GM23338 (cell line): ENCODE data around the gene DTNA. TPM values are rescaled to one million over a fixed set of nuclear protein-coding genes. Genes with fewer than 3 reads are reported as not detected.

Experiments used
- ATAC-seq: fragments of 200-7000 bp; cut with Tn5 transposase; 3 replicates; pipeline ENCODE4 v1.9.1; 2020
- DNase-seq: peaks from one replicate; pipeline ENCODE4 v3.0.0-alpha.2; 2015; ENCODE audit warnings: low spot score
- H2AFZ ChIP-seq: fragments of 200-600 bp; sonication (generic); 2 replicates; pipeline ENCODE4 v1.8.0; 2016; ENCODE audit warnings: antibody characterized with exemption, mild to moderate bottlenecking, moderate library complexity
- H3F3A ChIP-seq: fragments of 200-600 bp; sonication (generic); replicated peaks from 2 replicates; pipeline ENCODE4 v1.8.0; 2017; ENCODE audit warnings: antibody characterized with exemption, mixed run types, low read depth
- H3K27ac ChIP-seq: fragments of 200-600 bp; sonication (generic); 2 replicates; pipeline ENCODE4 v1.6.1; 2016; ENCODE audit warnings: low read depth
- H3K27me3 ChIP-seq: fragments of 200-600 bp; sonication (generic); 2 replicates; pipeline ENCODE4 v1.8.0; 2016; ENCODE audit warnings: mild to moderate bottlenecking, mixed run types, moderate library complexity; ENCODE audit not compliant: insufficient read depth
- H3K36me3 ChIP-seq: fragments of 200-600 bp; sonication (generic); 2 replicates; pipeline ENCODE4 v1.8.0; 2016; ENCODE audit warnings: mild to moderate bottlenecking; ENCODE audit not compliant: insufficient read depth
- H3K4me1 ChIP-seq: fragments of 200-600 bp; sonication (generic); 2 replicates; pipeline ENCODE4 v1.8.0; 2016; ENCODE audit warnings: mild to moderate bottlenecking, moderate library complexity; ENCODE audit not compliant: insufficient read depth
- H3K4me2 ChIP-seq: fragments of 200-600 bp; sonication (generic); 2 replicates; pipeline ENCODE4 v1.7.1; 2017; ENCODE audit warnings: mixed run types
- H3K4me3 ChIP-seq: fragments of 200-600 bp; sonication (generic); 2 replicates; pipeline ENCODE4 v1.6.1; 2016; ENCODE audit warnings: mixed run types
- H3K79me2 ChIP-seq: fragments of 200-600 bp; sonication (generic); replicated peaks from 2 replicates; pipeline ENCODE4 v1.8.0; 2017; ENCODE audit warnings: mild to moderate bottlenecking; ENCODE audit not compliant: insufficient read depth
- H3K9me2 ChIP-seq: fragments of 200-600 bp; sonication (generic); 2 replicates; pipeline ENCODE4 v1.8.0; 2017; ENCODE audit not compliant: insufficient read depth
- H4K20me1 ChIP-seq: fragments of 200-600 bp; sonication (generic); replicated peaks from 2 replicates; pipeline ENCODE4 v1.8.0; 2017; ENCODE audit warnings: mild to moderate bottlenecking; ENCODE audit not compliant: insufficient read depth
- H3K27ac Mint-ChIP-seq: 2 replicates; pipeline ENCODE4 v1.8.0; 2020; ENCODE audit warnings: inconsistent platforms, mild to moderate bottlenecking, moderate library complexity, mixed read lengths
- H3K27me3 Mint-ChIP-seq: 3 replicates; pipeline ENCODE4 v1.8.0; 2022; ENCODE audit warnings: low read depth, mild to moderate bottlenecking, moderate library complexity, mixed read lengths, inconsistent platforms; ENCODE audit not compliant: insufficient read depth, poor library complexity
- H3K36me3 Mint-ChIP-seq: 3 replicates; pipeline ENCODE4 v1.8.0; 2021; ENCODE audit warnings: low read depth, mild to moderate bottlenecking, inconsistent platforms, moderate library complexity, mixed read lengths
- H3K4me1 Mint-ChIP-seq: 3 replicates; pipeline ENCODE4 v1.8.0; 2020; ENCODE audit warnings: mild to moderate bottlenecking, inconsistent platforms, mixed read lengths
- H3K4me3 Mint-ChIP-seq: 3 replicates; pipeline ENCODE4 v1.8.0; 2021; ENCODE audit warnings: moderate library complexity, mild to moderate bottlenecking, inconsistent platforms, mixed read lengths
- H3K9me3 Mint-ChIP-seq: 3 replicates; pipeline ENCODE4 v1.8.0; 2020; ENCODE audit warnings: moderate library complexity, mild to moderate bottlenecking, inconsistent platforms, mixed read lengths
- CREB1 ChIP-seq: fragments of 250-450 bp; sonication (Bioruptor Pico); IDR thresholded peaks from 2 replicates; pipeline ENCODE4 v1.5.0; 2020; ENCODE audit warnings: low read depth, mild to moderate bottlenecking, moderate library complexity
- EZH2 ChIP-seq: fragments of 200-600 bp; sonication (generic); IDR thresholded peaks from one replicate; pipeline ENCODE4 v1.8.0; 2017; ENCODE audit warnings: antibody characterized with exemption, mild to moderate bottlenecking, low read depth; ENCODE audit not compliant: unreplicated experiment
- EZH2phosphoT487 ChIP-seq: fragments of 200-600 bp; sonication (generic); IDR thresholded peaks from one replicate; pipeline ENCODE4 v1.8.1; 2018; ENCODE audit warnings: antibody characterized with exemption; ENCODE audit not compliant: unreplicated experiment
- JUNB ChIP-seq: IDR thresholded peaks from one replicate; pipeline ENCODE4 v1.6.1; 2016; ENCODE audit warnings: antibody characterized with exemption; ENCODE audit not compliant: unreplicated experiment
- POLR2AphosphoS5 ChIP-seq: IDR thresholded peaks from 2 replicates; pipeline ENCODE4 v1.6.1; 2016; ENCODE audit warnings: antibody characterized with exemption, low read depth
- STAT1 ChIP-seq: IDR thresholded peaks from one replicate; pipeline ENCODE4 v1.6.1; 2016; ENCODE audit warnings: antibody characterized with exemption; ENCODE audit not compliant: unreplicated experiment
- polyA plus RNA-seq: library from polyadenylated mRNA; unstranded; fragments of >200 nt; fragmentation: Nextera tagmentation; extraction: Ambion mirVana; gene quantifications from 2 replicates; pipeline ENCODE4 v1.2.1, GENCODE V29; 2016
- total RNA-seq: library from RNA; depleted of rRNA; stranded (reverse); fragments of >200 nt; shearing (Covaris generic); gene quantifications from 2 replicates; pipeline ENCODE4 v1.2.3, GENCODE V29; 2014
- TF ChIP-seq, protein P1 (sequence below): fragments of 250-450 bp; sonication (Bioruptor Pico); IDR thresholded peaks from 2 replicates; pipeline ENCODE4 v1.5.0; 2020; ENCODE audit warnings: mild to moderate bottlenecking, moderate library complexity
- TF ChIP-seq, protein P2 (sequence below), 2 experiments: fragments of 200-600 bp in 1 of 2; sonication (generic) in 1 of 2; conservative IDR thresholded peaks; 2 replicates each; pipeline versions ENCODE4 v1.5.1 to v1.6.1; 2016 to 2017; ENCODE audit warnings: antibody characterized with exemption in 2 of 2, low read depth in 2 of 2, mild to moderate bottlenecking in 2 of 2, moderate library complexity in 1 of 2

DTNA gene
- total and polyA plus RNA-seq, 2 experiments from 2014 or later = 11.5 to 25.1 TPM

DNA sequence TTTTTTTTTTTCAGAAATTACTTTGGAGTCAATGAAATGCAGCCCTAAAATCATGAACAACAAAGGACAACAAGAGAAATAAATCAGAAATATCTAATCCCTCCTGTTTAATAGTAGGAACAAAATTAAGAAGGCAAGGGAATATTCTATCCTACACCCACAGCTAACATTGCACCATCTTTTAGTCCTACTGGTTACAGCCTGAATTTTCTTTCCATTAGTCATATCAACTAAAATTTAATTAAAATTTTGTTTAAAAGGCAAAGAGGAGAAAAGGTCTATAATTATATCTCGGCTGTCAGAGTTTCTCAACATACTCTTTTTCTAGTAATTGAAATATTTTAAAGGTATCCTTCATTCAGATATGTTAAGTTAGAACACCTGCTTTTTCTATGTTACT is 61.9 kb downstream of the DTNA start (continued):
- TF ChIP-seq, protein P1, sequence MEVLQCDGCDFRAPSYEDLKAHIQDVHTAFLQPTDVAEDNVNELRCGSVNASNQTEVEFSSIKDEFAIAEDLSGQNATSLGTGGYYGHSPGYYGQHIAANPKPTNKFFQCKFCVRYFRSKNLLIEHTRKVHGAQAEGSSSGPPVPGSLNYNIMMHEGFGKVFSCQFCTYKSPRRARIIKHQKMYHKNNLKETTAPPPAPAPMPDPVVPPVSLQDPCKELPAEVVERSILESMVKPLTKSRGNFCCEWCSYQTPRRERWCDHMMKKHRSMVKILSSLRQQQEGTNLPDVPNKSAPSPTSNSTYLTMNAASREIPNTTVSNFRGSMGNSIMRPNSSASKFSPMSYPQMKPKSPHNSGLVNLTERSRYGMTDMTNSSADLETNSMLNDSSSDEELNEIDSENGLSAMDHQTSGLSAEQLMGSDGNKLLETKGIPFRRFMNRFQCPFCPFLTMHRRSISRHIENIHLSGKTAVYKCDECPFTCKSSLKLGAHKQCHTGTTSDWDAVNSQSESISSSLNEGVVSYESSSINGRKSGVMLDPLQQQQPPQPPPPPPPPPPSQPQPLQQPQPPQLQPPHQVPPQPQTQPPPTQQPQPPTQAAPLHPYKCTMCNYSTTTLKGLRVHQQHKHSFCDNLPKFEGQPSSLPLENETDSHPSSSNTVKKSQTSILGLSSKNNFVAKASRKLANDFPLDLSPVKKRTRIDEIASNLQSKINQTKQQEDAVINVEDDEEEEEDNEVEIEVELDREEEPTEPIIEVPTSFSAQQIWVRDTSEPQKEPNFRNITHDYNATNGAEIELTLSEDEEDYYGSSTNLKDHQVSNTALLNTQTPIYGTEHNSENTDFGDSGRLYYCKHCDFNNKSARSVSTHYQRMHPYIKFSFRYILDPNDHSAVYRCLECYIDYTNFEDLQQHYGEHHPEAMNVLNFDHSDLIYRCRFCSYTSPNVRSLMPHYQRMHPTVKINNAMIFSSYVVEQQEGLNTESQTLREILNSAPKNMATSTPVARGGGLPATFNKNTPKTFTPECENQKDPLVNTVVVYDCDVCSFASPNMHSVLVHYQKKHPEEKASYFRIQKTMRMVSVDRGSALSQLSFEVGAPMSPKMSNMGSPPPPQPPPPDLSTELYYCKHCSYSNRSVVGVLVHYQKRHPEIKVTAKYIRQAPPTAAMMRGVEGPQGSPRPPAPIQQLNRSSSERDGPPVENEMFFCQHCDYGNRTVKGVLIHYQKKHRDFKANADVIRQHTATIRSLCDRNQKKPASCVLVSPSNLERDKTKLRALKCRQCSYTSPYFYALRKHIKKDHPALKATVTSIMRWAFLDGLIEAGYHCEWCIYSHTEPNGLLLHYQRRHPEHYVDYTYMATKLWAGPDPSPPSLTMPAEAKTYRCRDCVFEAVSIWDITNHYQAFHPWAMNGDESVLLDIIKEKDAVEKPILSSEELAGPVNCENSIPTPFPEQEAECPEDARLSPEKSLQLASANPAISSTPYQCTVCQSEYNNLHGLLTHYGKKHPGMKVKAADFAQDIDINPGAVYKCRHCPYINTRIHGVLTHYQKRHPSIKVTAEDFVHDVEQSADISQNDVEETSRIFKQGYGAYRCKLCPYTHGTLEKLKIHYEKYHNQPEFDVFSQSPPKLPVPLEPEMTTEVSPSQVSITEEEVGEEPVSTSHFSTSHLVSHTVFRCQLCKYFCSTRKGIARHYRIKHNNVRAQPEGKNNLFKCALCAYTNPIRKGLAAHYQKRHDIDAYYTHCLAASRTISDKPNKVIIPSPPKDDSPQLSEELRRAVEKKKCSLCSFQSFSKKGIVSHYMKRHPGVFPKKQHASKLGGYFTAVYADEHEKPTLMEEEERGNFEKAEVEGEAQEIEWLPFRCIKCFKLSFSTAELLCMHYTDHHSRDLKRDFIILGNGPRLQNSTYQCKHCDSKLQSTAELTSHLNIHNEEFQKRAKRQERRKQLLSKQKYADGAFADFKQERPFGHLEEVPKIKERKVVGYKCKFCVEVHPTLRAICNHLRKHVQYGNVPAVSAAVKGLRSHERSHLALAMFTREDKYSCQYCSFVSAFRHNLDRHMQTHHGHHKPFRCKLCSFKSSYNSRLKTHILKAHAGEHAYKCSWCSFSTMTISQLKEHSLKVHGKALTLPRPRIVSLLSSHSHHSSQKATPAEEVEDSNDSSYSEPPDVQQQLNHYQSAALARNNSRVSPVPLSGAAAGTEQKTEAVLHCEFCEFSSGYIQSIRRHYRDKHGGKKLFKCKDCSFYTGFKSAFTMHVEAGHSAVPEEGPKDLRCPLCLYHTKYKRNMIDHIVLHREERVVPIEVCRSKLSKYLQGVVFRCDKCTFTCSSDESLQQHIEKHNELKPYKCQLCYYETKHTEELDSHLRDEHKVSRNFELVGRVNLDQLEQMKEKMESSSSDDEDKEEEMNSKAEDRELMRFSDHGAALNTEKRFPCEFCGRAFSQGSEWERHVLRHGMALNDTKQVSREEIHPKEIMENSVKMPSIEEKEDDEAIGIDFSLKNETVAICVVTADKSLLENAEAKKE (CRISPR knock-in tag) = no peak

DNA sequence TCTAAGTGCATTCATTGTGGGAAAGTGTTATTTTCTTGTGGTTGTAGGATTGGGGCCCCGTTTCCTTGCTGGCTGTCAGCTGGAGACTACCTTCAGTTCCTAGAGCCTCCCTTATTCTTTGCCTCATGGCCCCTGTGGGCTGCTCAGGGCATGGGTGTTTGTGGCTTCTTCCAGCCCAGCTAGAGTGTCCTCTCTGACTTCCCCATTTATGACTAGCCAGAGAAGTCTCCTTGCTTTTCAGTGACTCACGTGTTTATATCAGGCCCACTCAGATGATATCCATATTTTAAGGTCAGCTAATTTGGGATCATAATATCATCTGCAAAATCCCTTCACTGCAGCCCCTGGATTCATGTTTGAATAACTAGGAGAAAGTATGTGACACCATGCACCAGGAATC is 62.8 kb downstream of the DTNA start:
- no peak overlapping the region for H3K27ac Mint-ChIP-seq
- Histone ChIP-seq H3K27me3 (no peaks in the 10 kb centered on the region), H4K20me1 (no peaks in the 10 kb centered on the region), H2AFZ (no peak overlapping the region), H3K79me2 (no peaks in the 10 kb centered on the region), H3K4me3 (no peak overlapping the region), H3K9me2 (no peaks in the 10 kb centered on the region), H3K36me3 (no peaks in the 10 kb centered on the region), H3K4me2 (no peak overlapping the region), H3K4me1 (no peaks in the 10 kb centered on the region), H3F3A (no peaks in the 10 kb centered on the region), H3K27ac (no peak overlapping the region)
- H3K9me3 Mint-ChIP-seq = no peaks in the 10 kb centered on the region
- peaks cover 5% of the 10 kb centered on the region; the same call in 2 of the 3 replicates for H3K4me1 Mint-ChIP-seq
- H3K36me3 Mint-ChIP-seq = peaks cover 3% of the 10 kb centered on the region; the same call in 1 of the 3 replicates
- H3K27me3 Mint-ChIP-seq = no peaks in the 10 kb centered on the region
- ATAC-seq (no peak; the same call in 2 of the 3 replicates), DNase-seq (no peak)
- no peak overlapping the region for H3K4me3 Mint-ChIP-seq
- TF ChIP-seq EZH2 (no peak), JUNB (no peak), STAT1 (no peak), EZH2phosphoT487 (no peak), CREB1 (CRISPR knock-in tag) (no peak), POLR2AphosphoS5 (no peak)
- TF ChIP-seq, protein P2, sequence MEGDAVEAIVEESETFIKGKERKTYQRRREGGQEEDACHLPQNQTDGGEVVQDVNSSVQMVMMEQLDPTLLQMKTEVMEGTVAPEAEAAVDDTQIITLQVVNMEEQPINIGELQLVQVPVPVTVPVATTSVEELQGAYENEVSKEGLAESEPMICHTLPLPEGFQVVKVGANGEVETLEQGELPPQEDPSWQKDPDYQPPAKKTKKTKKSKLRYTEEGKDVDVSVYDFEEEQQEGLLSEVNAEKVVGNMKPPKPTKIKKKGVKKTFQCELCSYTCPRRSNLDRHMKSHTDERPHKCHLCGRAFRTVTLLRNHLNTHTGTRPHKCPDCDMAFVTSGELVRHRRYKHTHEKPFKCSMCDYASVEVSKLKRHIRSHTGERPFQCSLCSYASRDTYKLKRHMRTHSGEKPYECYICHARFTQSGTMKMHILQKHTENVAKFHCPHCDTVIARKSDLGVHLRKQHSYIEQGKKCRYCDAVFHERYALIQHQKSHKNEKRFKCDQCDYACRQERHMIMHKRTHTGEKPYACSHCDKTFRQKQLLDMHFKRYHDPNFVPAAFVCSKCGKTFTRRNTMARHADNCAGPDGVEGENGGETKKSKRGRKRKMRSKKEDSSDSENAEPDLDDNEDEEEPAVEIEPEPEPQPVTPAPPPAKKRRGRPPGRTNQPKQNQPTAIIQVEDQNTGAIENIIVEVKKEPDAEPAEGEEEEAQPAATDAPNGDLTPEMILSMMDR (conservative IDR thresholded peaks at IDR 0.05; ENCODE audit: low read depth in 2 of 2) = no peak
- TF ChIP-seq, protein P1 (CRISPR knock-in tag) = no peak
